HG02610 (cell line): Measurements from ENCODE around the gene ZNF674.
"Not testable (repeated sequence)": the region's sequence is repeated elsewhere in the genome, so short reads cannot be mapped to it uniquely, and the experiment has no call there.

Experiments
- ATAC-seq: cut with Tn5 transposase; IDR thresholded peaks from one replicate; pipeline ENCODE4 v1.9.1; 2021; ENCODE audit warnings: mild to moderate bottlenecking, moderate library complexity; ENCODE audit not compliant: unreplicated experiment

Gene ZNF674

DNA sequence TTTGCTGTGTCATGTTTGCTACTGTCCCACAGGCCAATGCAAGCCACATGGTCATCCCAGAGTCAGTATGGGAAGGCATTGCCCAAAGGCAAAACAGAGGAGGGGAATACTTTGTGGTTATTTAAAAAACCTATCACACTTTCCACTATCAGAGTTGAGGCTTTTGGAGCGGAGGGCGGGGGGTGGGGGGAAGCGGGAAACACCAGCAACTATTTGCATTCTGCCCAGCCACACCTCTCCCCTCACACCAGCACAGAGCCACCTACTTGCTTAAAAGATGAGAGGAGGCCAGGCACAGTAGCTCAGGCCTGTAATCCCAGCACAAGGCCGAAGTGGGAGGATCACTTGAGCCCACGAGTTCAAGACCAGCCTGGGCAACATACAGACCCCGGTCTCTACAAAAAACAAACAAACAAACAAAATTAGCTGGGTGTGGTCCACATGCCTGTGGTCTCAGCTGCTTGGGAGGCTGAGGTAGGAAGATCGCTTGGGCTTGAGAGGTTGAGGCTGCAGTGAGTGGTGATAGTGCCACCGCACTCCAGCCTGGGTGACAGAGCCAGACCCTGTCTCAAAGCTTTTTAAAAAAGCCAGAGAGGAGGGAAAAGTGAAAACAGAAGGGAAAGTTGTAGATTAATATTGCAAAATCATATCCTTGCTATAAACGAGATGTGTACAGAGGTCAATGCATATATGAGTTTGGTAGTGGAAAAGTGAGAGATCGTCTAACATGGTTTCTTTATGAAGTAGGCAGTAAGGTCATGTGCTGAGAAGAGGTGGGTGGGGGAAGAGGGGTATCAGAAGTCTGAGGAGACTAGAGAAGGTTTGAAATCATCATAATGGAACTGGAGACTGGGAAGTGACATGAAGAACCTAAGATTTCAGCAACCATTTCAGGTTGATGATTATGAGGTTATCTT is 26.5 kb upstream of the ZNF674 start:
- ATAC-seq = peak; percentile 31

DNA sequence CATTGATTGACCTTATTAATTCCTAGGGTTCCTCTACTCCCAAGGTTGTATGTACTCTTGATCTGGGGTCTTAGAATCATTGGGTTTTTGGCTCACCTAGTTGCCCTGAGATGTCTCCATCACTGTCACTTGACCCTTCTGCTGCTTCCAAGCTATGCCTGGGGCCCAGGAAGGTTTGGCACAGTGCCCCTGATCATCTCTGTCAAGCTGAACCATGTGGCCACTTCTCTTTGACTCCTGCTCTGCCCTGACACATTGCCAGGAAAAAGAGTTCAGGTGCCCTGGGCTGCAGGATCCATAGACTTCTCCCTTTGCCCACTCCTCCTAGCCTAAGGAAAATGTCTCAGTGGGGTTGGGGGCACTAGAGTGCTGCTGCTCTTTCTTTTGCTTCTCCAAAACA is 24.4 kb upstream of the ZNF674 start:
- no peak for ATAC-seq

GRCh38 chrX:46567388-46567787 is 22.2 kb upstream of the ZNF674 start:
- no peak for ATAC-seq

DNA sequence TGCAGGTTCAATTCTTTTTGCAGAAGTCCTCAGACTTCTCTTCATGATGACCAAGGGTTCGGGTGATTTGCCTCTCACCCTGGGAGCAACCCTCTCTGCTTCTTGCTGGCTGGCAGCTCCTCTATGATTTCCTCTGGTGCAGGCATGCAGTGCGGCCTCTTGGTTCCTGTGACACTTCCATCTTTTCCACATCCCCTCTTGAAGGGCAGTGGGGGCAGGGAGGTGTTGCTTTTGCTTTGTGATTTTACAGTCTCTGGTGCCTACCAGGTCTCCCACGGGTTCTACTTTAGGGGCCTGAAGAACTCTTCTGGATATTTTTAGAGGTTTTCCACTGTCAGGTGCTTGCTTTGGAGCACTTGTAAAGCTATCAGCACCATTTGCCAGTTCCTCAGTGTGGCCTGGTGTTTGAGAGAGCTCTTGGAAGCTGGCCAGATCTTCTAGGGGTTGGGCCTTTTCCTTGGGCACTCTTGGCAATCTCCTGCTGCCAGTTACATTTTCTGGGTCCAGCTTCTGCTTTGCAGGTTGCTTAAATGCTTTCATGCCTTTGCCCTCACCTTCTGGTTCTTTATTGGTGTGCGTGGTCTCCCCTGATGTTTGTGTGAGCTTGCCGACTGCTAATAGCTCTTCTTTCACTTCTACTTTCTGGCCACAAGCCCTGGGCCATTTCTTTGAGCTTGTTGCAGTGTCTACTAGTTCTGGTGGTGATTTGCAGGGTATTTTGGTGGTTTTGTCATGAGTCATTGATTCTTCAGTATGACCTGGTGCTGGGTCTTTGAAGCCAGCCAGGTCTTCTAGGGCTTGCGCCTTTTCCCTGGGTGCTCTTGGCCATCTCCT is 16.8 kb upstream of the ZNF674 start:
- peak; percentile 98 for ATAC-seq

DNA sequence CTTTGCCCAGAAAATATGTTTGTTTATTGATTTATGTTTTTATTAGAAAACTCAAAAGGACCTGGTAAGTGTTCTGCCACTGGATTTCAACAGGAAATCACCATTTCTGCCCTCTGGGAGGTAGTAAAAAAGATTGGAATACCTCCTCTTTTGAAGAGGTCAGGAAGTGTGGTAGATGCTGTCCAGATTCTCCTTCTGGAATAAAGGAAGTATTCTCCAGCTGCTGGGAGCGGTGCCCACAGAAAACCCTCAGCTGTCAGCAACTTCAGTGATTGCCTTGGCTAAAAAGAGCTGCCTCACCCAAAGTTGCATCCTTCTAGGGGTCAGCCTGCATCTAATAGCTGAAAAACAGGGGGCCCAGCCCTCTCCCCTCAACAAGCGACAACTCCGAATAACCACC is 13.8 kb upstream of the ZNF674 start:
- no peak for ATAC-seq

GRCh38 chrX:46554942-46555341 is 9.7 kb upstream of the ZNF674 start:
- no peak for ATAC-seq

DNA sequence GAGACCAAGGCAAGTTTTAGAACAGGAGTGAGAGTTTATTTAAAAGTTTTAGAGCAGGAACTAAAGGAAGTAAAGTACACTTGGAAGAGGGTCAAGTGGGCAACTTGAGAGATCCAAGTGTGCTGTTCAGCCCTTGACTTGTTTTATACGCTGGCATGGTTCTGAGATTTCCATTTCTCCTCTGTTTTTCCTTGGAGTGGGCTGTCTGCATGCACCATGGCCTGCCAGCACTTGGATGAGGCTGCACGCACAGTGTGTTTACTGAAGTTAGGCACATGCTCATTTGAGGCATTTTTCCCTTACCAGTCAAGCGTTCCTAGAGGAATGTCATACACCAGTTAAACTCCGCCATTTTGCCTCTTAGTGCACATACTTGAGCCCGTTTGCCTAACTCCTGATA is 8.7 kb upstream of the ZNF674 start:
- no peak for ATAC-seq

- ATAC-seq = no peak
Measured at GRCh38 chrX:46551494-46552128, 6.4 kb upstream of the ZNF674 start.

DNA sequence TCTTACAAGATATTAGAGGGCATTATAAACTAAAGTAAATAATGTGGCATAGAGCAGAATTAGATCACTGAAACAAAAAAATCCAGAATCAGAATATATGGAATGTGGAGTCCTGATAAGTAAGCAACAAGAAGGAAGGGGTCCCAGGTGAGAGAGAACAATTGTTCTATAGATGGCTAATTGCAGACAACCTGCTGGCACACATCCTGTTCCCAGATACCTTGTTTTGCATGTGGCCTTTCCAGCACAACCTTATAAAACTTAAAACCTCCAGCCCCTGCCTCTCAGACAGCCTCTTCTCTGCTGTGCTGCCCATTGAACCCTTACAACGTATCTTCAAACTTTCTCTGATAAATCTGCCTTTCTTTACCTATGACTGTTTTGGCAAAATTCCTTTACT is 4.7 kb upstream of the ZNF674 start:
- ATAC-seq = no peak

DNA sequence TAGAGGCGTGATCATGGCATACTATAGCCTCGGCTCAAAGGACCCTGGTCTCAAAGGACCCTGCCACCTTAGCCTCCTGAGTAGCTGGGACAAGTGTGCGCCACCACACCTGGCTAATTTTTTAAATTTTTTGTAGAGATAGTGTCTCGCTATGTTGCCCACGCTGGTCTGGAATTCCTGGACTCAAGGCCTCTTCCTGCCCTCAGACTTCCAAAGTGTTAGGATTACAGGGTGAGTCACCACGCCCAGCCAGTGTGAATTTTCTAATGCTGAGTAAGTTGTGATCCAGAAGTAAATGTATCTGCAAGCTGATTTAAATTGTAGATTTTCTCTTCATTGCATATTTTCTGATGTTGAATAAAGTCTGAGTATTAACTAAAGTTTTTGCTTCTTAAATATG is 2.6 kb upstream of the ZNF674 start:
- ATAC-seq = no peak

DNA sequence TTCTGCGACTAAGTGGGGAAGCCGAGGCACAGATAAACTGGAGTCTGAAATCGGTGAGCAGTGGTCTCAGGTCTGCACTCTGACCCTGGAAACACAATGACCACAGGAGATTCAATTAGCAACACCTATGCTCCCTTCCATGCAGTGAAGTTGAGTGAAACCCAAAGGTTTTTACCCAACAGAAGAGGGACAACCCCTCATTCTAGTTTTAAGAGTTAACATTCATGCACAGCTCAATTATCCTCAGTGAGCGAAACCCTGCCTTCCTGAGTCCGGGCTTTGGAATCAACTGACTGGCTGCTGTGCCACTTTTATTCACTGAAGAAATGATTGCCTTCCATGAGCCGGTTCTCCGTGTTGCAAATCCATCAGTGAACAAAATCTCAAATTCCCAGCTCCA is 694 bp downstream of the ZNF674 start:
- not testable (repeated sequence) for ATAC-seq

DNA sequence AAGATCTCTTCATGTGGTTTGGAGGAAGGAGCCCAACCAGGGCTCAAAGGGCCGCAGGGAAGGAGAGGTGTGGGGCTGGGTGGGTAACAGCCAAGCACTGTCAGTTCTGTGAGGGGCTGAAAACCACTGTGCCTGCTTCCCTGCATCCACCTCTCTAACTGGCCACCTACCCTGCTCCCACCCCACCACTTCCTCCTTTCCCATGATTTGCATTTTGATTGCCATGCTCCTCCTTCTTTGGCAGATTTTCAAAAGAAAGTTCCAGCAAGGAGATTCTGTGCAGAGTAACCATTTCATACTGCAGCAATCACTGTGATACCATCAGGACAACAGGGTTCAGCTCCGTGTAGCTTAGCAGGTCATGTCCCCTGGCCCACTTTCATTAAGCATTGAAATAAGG is 1.8 kb downstream of the ZNF674 start:
- ATAC-seq = no peak

DNA sequence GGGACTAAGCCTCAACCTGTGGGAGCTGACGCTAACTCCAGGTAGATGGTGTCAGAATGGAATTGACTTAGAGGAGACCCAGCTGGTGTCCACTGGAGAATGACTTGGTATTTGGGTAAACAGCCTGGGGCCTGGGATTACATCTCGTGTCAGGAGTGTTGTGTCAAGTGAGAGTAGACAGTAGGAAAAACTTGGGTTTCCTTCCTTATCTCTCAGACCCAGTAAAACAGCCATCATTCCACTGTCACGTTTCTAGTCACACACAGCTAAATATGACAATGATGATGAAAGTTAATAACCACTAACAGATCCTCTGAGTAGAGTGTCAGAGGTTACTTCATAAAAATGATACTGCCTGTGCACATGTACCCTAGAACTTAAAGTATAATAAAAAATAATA is 13.8 kb downstream of the ZNF674 start:
- no peak for ATAC-seq

DNA sequence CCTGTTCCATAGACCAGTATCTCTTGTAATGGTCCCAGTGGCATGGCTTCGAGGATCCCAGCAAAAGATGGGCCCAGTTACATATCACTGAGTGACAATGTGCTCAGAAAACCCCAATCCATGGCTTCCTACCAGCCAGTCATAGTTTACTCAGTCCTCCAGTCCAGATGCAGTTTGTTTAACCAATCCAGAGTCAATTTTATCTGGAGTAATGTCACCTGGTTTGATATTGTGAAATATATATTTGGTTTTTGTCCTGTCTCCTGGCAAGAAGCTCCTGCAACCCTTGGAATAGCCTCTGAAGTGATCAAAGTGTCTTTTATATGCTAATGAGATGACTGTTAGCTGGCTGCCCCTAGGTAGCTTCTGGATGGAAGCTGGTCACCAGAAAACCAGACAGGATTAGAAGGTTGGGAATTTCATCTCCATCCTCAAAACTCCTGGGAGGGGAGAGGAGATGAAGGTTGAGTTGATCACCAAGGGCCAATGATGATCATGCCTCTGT is 14.8 kb downstream of the ZNF674 start:
- ATAC-seq = not testable (repeated sequence)

DNA sequence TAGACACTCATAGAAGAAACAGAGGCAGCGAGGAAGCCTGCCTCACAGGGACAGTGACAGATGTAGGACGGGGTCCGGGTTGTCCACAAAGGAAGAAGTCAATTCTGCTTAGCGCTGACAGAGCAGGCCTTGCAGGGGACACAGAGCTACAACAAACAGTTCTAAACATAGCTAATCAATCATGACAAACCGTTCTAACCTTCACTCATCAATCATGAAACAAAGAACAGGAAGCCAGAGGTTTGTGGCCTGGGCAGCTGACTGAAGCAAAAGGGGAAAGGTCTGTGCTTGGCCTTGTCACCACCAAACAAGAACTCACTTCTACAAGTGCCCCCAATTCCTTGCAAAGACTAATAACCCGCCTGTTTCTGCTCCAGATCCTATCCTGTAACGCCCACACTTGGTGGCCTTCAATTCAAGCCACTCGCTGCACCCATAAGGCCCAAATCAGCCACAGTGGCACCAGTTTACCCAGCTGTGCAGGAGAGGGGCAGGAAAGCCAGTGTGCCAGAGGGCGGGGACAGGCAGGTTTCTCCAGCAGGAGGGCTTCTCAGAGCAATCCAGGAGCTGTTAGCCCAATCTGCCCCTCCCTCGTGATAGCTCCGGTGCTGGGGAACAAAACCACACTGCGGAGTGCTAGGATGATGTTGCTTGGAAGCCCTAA is 15.3 kb downstream of the ZNF674 start:
- not testable (repeated sequence) for ATAC-seq

- not testable (repeated sequence) for ATAC-seq
Measured at GRCh38 chrX:46528640-46529039, 16.6 kb downstream of the ZNF674 start.

GRCh38 chrX:46506076-46506475 is 39.1 kb downstream of the ZNF674 start:
- ATAC-seq = no peak

- no peak for ATAC-seq
Measured at GRCh38 chrX:46502848-46503247, 42.4 kb downstream of the ZNF674 start.

GRCh38 chrX:46500054-46500453 is 45.2 kb downstream of the ZNF674 start:
- ATAC-seq = no peak

- no peak for ATAC-seq
Measured at GRCh38 chrX:46488712-46489111, 56.5 kb downstream of the ZNF674 start.

GRCh38 chrX:46485897-46486296 is 59.3 kb downstream of the ZNF674 start:
- ATAC-seq = no peak
